Measurements from ENCODE around the gene C7.

C7 gene

DNA sequence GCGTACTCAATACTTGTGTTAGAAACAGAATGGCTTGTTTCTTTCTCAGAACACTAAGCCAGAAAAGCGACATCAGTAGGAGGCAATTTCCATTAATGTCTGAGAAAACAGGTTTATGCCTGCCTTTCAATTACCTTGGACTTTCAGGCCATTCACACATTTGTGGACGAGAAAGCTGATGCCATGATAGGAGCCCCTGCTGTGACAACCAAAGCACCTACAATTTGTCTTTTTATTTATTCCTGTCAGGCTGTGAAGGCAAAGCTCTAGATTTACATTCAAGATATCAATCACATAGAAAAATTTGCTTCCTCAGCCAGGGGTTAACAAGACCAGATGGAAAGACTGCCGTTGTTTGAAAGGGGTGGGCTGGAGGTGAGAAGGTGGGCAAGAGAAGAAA is 76.2 kb downstream of the C7 start:
- no peak overlapping the region for H3K27ac ChIP-seq (ENCODE audit: insufficient read depth, low read length, poor library complexity, severe bottlenecking)
- H3K9me3 ChIP-seq (ENCODE audit: control insufficient read depth, low read length) = no peaks in the 10 kb centered on the region
- no peak overlapping the region for H3K4me3 ChIP-seq (ENCODE audit: insufficient read depth, low read depth, low read length, poor library complexity, severe bottlenecking)
- no peak for DNase-seq
- H3K4me1 ChIP-seq (ENCODE audit: control insufficient read depth, insufficient read depth, low read length, poor library complexity, severe bottlenecking) = no peaks in the 10 kb centered on the region
- no peaks in the 10 kb centered on the region for H3K36me3 ChIP-seq (ENCODE audit: control insufficient read depth, insufficient read depth, low read length)
- no peaks in the 10 kb centered on the region for H3K27me3 ChIP-seq (replicated peaks; ENCODE audit: control insufficient read depth, insufficient read depth, low read length, poor library complexity, severe bottlenecking)

GRCh38 chr5:40986666-40987065 is 77.4 kb downstream of the C7 start:
- Histone ChIP-seq H3K4me3 (ENCODE audit: insufficient read depth, low read depth, low read length, poor library complexity, severe bottlenecking) (no peak overlapping the region), H3K27me3 (replicated peaks; ENCODE audit: control insufficient read depth, insufficient read depth, low read length, poor library complexity, severe bottlenecking) (no peaks in the 10 kb centered on the region), H3K4me1 (ENCODE audit: control insufficient read depth, insufficient read depth, low read length, poor library complexity, severe bottlenecking) (no peaks in the 10 kb centered on the region), H3K36me3 (ENCODE audit: control insufficient read depth, insufficient read depth, low read length) (no peaks in the 10 kb centered on the region), H3K9me3 (ENCODE audit: control insufficient read depth, low read length) (no peaks in the 10 kb centered on the region), H3K27ac (ENCODE audit: insufficient read depth, low read length, poor library complexity, severe bottlenecking) (no peak overlapping the region)
- no peak for DNase-seq

- no peak overlapping the region for H3K4me3 ChIP-seq (ENCODE audit: insufficient read depth, low read depth, low read length, poor library complexity, severe bottlenecking)
- no peak for DNase-seq
- no peak overlapping the region for H3K27ac ChIP-seq (ENCODE audit: insufficient read depth, low read length, poor library complexity, severe bottlenecking)
- no peaks in the 10 kb centered on the region for H3K9me3 ChIP-seq (ENCODE audit: control insufficient read depth, low read length)
- no peaks in the 10 kb centered on the region for H3K27me3 ChIP-seq (replicated peaks; ENCODE audit: control insufficient read depth, insufficient read depth, low read length, poor library complexity, severe bottlenecking)
- no peaks in the 10 kb centered on the region for H3K36me3 ChIP-seq (ENCODE audit: control insufficient read depth, insufficient read depth, low read length)
- no peaks in the 10 kb centered on the region for H3K4me1 ChIP-seq (ENCODE audit: control insufficient read depth, insufficient read depth, low read length, poor library complexity, severe bottlenecking)
Observed at GRCh38 chr5:40987349-40987748, 78.1 kb downstream of the C7 start.

GRCh38 chr5:40988746-40989510 is 79.6 kb downstream of the C7 start:
- DNase-seq = no peak
- H3K9me3 ChIP-seq (ENCODE audit: control insufficient read depth, low read length) = no peaks in the 10 kb centered on the region
- no peak overlapping the region for H3K4me3 ChIP-seq (ENCODE audit: insufficient read depth, low read depth, low read length, poor library complexity, severe bottlenecking)
- H3K27me3 ChIP-seq (replicated peaks; ENCODE audit: control insufficient read depth, insufficient read depth, low read length, poor library complexity, severe bottlenecking) = no peaks in the 10 kb centered on the region
- no peaks in the 10 kb centered on the region for H3K4me1 ChIP-seq (ENCODE audit: control insufficient read depth, insufficient read depth, low read length, poor library complexity, severe bottlenecking)
- no peaks in the 10 kb centered on the region for H3K36me3 ChIP-seq (ENCODE audit: control insufficient read depth, insufficient read depth, low read length)
- no peak overlapping the region for H3K27ac ChIP-seq (ENCODE audit: insufficient read depth, low read length, poor library complexity, severe bottlenecking)

- Histone ChIP-seq H3K27me3 (replicated peaks; ENCODE audit: control insufficient read depth, insufficient read depth, low read length, poor library complexity, severe bottlenecking) (no peaks in the 10 kb centered on the region), H3K4me3 (ENCODE audit: insufficient read depth, low read depth, low read length, poor library complexity, severe bottlenecking) (no peak overlapping the region), H3K9me3 (ENCODE audit: control insufficient read depth, low read length) (no peaks in the 10 kb centered on the region), H3K36me3 (ENCODE audit: control insufficient read depth, insufficient read depth, low read length) (no peaks in the 10 kb centered on the region), H3K27ac (ENCODE audit: insufficient read depth, low read length, poor library complexity, severe bottlenecking) (no peak overlapping the region), H3K4me1 (ENCODE audit: control insufficient read depth, insufficient read depth, low read length, poor library complexity, severe bottlenecking) (no peaks in the 10 kb centered on the region)
- DNase-seq = no peak
Observed at GRCh38 chr5:40991168-40991980, 82.1 kb downstream of the C7 start.

- no peak overlapping the region for H3K4me3 ChIP-seq (ENCODE audit: insufficient read depth, low read depth, low read length, poor library complexity, severe bottlenecking)
- no peaks in the 10 kb centered on the region for H3K36me3 ChIP-seq (ENCODE audit: control insufficient read depth, insufficient read depth, low read length)
- no peaks in the 10 kb centered on the region for H3K4me1 ChIP-seq (ENCODE audit: control insufficient read depth, insufficient read depth, low read length, poor library complexity, severe bottlenecking)
- H3K27ac ChIP-seq (ENCODE audit: insufficient read depth, low read length, poor library complexity, severe bottlenecking) = no peak overlapping the region
- H3K27me3 ChIP-seq (replicated peaks; ENCODE audit: control insufficient read depth, insufficient read depth, low read length, poor library complexity, severe bottlenecking) = no peaks in the 10 kb centered on the region
- no peaks in the 10 kb centered on the region for H3K9me3 ChIP-seq (ENCODE audit: control insufficient read depth, low read length)
- no peak for DNase-seq
Observed at GRCh38 chr5:40991981-40992559, 82.8 kb downstream of the C7 start.

- Histone ChIP-seq H3K27me3 (replicated peaks; ENCODE audit: control insufficient read depth, insufficient read depth, low read length, poor library complexity, severe bottlenecking) (no peaks in the 10 kb centered on the region), H3K36me3 (ENCODE audit: control insufficient read depth, insufficient read depth, low read length) (no peaks in the 10 kb centered on the region), H3K4me3 (ENCODE audit: insufficient read depth, low read depth, low read length, poor library complexity, severe bottlenecking) (no peak overlapping the region), H3K27ac (ENCODE audit: insufficient read depth, low read length, poor library complexity, severe bottlenecking) (no peak overlapping the region), H3K4me1 (ENCODE audit: control insufficient read depth, insufficient read depth, low read length, poor library complexity, severe bottlenecking) (no peaks in the 10 kb centered on the region), H3K9me3 (ENCODE audit: control insufficient read depth, low read length) (no peaks in the 10 kb centered on the region)
- no peak for DNase-seq
Observed at GRCh38 chr5:40995801-40996586, 86.7 kb downstream of the C7 start.

GRCh38 chr5:40999142-40999541 is 89.8 kb downstream of the C7 start:
- no peaks in the 10 kb centered on the region for H3K27me3 ChIP-seq (replicated peaks; ENCODE audit: control insufficient read depth, insufficient read depth, low read length, poor library complexity, severe bottlenecking)

GRCh38 chr5:40999966-41000365 is 90.7 kb downstream of the C7 start:
- DNase-seq = no peak
- Histone ChIP-seq H3K4me3 (ENCODE audit: insufficient read depth, low read depth, low read length, poor library complexity, severe bottlenecking) (no peak overlapping the region), H3K27ac (ENCODE audit: insufficient read depth, low read length, poor library complexity, severe bottlenecking) (no peak overlapping the region), H3K4me1 (ENCODE audit: control insufficient read depth, insufficient read depth, low read length, poor library complexity, severe bottlenecking) (no peaks in the 10 kb centered on the region), H3K27me3 (replicated peaks; ENCODE audit: control insufficient read depth, insufficient read depth, low read length, poor library complexity, severe bottlenecking) (no peaks in the 10 kb centered on the region), H3K36me3 (ENCODE audit: control insufficient read depth, insufficient read depth, low read length) (no peaks in the 10 kb centered on the region), H3K9me3 (ENCODE audit: control insufficient read depth, low read length) (no peaks in the 10 kb centered on the region)

More at GRCh38 chr5:40999142-40999541, 89.8 kb downstream of the C7 start:
- H3K4me1 ChIP-seq (ENCODE audit: control insufficient read depth, insufficient read depth, low read length, poor library complexity, severe bottlenecking) = no peaks in the 10 kb centered on the region
- no peaks in the 10 kb centered on the region for H3K9me3 ChIP-seq (ENCODE audit: control insufficient read depth, low read length)
- no peak overlapping the region for H3K27ac ChIP-seq (ENCODE audit: insufficient read depth, low read length, poor library complexity, severe bottlenecking)
- H3K4me3 ChIP-seq (ENCODE audit: insufficient read depth, low read depth, low read length, poor library complexity, severe bottlenecking) = no peak overlapping the region
- no peaks in the 10 kb centered on the region for H3K36me3 ChIP-seq (ENCODE audit: control insufficient read depth, insufficient read depth, low read length)
- DNase-seq = no peak

Data from effector memory CD4-positive, alpha-beta T cell (primary cell).